ENCODE results near the gene KDM5D. TPM values are rescaled to one million over a fixed set of nuclear protein-coding genes. Genes with fewer than 3 reads are reported as not detected.

KDM5D gene
- total and polyA plus RNA-seq, 4 donors, result 6.1 to 26.4 TPM; not detected in 2

DNA sequence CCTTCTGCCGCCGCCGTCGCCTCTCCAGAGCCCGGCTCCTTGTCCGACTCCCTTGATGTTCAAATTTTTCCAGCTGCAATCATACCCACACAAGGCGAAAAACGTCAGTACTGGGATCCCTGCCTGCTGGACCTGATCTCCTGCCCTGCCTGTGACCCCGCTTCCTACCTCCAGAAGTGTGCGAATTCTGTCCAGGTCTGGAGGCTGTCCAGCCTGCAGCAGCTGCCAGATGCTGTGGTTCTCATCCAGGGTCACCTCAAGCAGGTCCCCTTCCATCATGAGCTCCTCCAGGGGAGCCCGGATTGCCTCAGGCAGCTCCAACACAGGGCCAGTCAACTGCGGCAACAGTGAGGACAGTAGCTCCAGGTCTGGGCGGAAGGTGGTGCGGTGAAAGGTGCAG, 38.3 kb downstream of the KDM5D start:
- no peaks in the 10 kb centered on the region for H3K9me3 ChIP-seq (ENCODE audit: control insufficient read depth in 4 of 4, low read length in 3 of 4)

GRCh38 chrY:19698495-19698894, 46.0 kb downstream of the KDM5D start:
- H3K9ac ChIP-seq (ENCODE audit: low read depth in 1 of 2, low read length in 2 of 2), result no peak overlapping the region
- no peak for TF ChIP-seq RXRA (IDR thresholded peaks at IDR 0.05)
- TF ChIP-seq, protein P1, sequence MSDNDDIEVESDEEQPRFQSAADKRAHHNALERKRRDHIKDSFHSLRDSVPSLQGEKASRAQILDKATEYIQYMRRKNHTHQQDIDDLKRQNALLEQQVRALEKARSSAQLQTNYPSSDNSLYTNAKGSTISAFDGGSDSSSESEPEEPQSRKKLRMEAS (IDR thresholded peaks at IDR 0.05), result no peak
- no peak for TF ChIP-seq SP1 (IDR thresholded peaks at IDR 0.05)
- no peak for TF ChIP-seq HNF4A (conservative IDR thresholded peaks at IDR 0.05)
- no peak for TF ChIP-seq ZBTB33 (IDR thresholded peaks at IDR 0.05)
- TF ChIP-seq, protein P2, sequence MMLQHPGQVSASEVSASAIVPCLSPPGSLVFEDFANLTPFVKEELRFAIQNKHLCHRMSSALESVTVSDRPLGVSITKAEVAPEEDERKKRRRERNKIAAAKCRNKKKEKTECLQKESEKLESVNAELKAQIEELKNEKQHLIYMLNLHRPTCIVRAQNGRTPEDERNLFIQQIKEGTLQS (IDR thresholded peaks at IDR 0.05), result no peak
- TF ChIP-seq GABPA (IDR thresholded peaks at IDR 0.05 in 1 of 2, conservative IDR thresholded peaks at IDR 0.05 in 1 of 2), result no peak
- TF ChIP-seq TAF1 (conservative IDR thresholded peaks at IDR 0.05), result no peak
- TF ChIP-seq NR2F2 (IDR thresholded peaks at IDR 0.05), result no peak
- TF ChIP-seq EGR1 (IDR thresholded peaks at IDR 0.05; ENCODE audit: low read depth in 2 of 2), result no peak
- no peak for TF ChIP-seq FOXA2 (IDR thresholded peaks at IDR 0.05)
- TF ChIP-seq, protein P3, sequence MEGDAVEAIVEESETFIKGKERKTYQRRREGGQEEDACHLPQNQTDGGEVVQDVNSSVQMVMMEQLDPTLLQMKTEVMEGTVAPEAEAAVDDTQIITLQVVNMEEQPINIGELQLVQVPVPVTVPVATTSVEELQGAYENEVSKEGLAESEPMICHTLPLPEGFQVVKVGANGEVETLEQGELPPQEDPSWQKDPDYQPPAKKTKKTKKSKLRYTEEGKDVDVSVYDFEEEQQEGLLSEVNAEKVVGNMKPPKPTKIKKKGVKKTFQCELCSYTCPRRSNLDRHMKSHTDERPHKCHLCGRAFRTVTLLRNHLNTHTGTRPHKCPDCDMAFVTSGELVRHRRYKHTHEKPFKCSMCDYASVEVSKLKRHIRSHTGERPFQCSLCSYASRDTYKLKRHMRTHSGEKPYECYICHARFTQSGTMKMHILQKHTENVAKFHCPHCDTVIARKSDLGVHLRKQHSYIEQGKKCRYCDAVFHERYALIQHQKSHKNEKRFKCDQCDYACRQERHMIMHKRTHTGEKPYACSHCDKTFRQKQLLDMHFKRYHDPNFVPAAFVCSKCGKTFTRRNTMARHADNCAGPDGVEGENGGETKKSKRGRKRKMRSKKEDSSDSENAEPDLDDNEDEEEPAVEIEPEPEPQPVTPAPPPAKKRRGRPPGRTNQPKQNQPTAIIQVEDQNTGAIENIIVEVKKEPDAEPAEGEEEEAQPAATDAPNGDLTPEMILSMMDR (IDR thresholded peaks at IDR 0.05; ENCODE audit: low read depth, low read length, missing input control), result no peak
- TF ChIP-seq, protein P4, sequence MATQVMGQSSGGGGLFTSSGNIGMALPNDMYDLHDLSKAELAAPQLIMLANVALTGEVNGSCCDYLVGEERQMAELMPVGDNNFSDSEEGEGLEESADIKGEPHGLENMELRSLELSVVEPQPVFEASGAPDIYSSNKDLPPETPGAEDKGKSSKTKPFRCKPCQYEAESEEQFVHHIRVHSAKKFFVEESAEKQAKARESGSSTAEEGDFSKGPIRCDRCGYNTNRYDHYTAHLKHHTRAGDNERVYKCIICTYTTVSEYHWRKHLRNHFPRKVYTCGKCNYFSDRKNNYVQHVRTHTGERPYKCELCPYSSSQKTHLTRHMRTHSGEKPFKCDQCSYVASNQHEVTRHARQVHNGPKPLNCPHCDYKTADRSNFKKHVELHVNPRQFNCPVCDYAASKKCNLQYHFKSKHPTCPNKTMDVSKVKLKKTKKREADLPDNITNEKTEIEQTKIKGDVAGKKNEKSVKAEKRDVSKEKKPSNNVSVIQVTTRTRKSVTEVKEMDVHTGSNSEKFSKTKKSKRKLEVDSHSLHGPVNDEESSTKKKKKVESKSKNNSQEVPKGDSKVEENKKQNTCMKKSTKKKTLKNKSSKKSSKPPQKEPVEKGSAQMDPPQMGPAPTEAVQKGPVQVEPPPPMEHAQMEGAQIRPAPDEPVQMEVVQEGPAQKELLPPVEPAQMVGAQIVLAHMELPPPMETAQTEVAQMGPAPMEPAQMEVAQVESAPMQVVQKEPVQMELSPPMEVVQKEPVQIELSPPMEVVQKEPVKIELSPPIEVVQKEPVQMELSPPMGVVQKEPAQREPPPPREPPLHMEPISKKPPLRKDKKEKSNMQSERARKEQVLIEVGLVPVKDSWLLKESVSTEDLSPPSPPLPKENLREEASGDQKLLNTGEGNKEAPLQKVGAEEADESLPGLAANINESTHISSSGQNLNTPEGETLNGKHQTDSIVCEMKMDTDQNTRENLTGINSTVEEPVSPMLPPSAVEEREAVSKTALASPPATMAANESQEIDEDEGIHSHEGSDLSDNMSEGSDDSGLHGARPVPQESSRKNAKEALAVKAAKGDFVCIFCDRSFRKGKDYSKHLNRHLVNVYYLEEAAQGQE (IDR thresholded peaks at IDR 0.05), result no peak
- no peak for TF ChIP-seq HNF4G (IDR thresholded peaks at IDR 0.05)
- H3K4me3 ChIP-seq (ENCODE audit: low read depth in 1 of 3, low read length in 3 of 3), result no peak overlapping the region
- no peak for DNase-seq (ENCODE audit: low spot score)
- peaks cover 0 to 2% (median 0%) of the 10 kb centered on the region in 4 donors for H3K36me3 ChIP-seq (ENCODE audit: control insufficient read depth in 4 of 4, insufficient read depth in 3 of 4, low read depth in 1 of 4, low read length in 3 of 4)
- no peak overlapping the region for H3K27ac ChIP-seq (ENCODE audit: low read depth in 1 of 2, low read length in 2 of 2)
- no peaks in the 10 kb centered on the region for H3K4me1 ChIP-seq (ENCODE audit: control insufficient read depth in 4 of 4, insufficient read depth in 4 of 4, low read length in 3 of 4)
- no peaks in the 10 kb centered on the region for H3K9me3 ChIP-seq (ENCODE audit: control insufficient read depth in 4 of 4, low read length in 3 of 4)
- H3K27me3 ChIP-seq (ENCODE audit: control insufficient read depth in 4 of 4, insufficient read depth in 4 of 4, low read length in 3 of 4), result no peaks in the 10 kb centered on the region

More for the DNA sequence above, 38.3 kb downstream of the KDM5D start:
- Histone ChIP-seq H3K4me3 (ENCODE audit: low read depth in 1 of 3, low read length in 3 of 3) (no peak overlapping the region), H3K27me3 (ENCODE audit: control insufficient read depth in 4 of 4, insufficient read depth in 4 of 4, low read length in 3 of 4) (no peaks in the 10 kb centered on the region), H3K27ac (ENCODE audit: low read depth in 1 of 2, low read length in 2 of 2) (no peak overlapping the region), H3K9ac (ENCODE audit: low read depth in 1 of 2, low read length in 2 of 2) (no peak overlapping the region), H3K36me3 (ENCODE audit: control insufficient read depth in 4 of 4, insufficient read depth in 3 of 4, low read depth in 1 of 4, low read length in 3 of 4) (peaks cover 0 to 28% (median 5%) of the 10 kb centered on the region in 4 donors), H3K4me1 (ENCODE audit: control insufficient read depth in 4 of 4, insufficient read depth in 4 of 4, low read length in 3 of 4) (no peaks in the 10 kb centered on the region)
- 87% methylated on average over 14 of the region's 14 CpGs for WGBS
- no peak for TF ChIP-seq YY1 (IDR thresholded peaks at IDR 0.05)
- no peak for TF ChIP-seq RAD21 (IDR thresholded peaks at IDR 0.05)
- TF ChIP-seq HNF4A (conservative IDR thresholded peaks at IDR 0.05), result no peak
- TF ChIP-seq RXRA (IDR thresholded peaks at IDR 0.05), result no peak
- TF ChIP-seq, protein P1 (IDR thresholded peaks at IDR 0.05), result no peak
- TF ChIP-seq FOXA1 (IDR thresholded peaks at IDR 0.05), result no peak
- no peak for DNase-seq (ENCODE audit: low spot score)
